K562 (cell line): ENCODE measurements around the gene KITLG. TPM values are rescaled to one million over a fixed set of nuclear protein-coding genes. Genes with fewer than 3 reads are reported as not detected.

Source experiments
- ATAC-seq: fragments of 200-7000 bp; cut with Tn5 transposase; 3 replicates; pipeline ENCODE4 v1.9.1; 2020; ENCODE audit warnings: moderate library complexity
- BruUV-seq: library from RNA; stranded (reverse); fragments of 400-500 nt; replicated peaks from 2 replicates; lab custom pipeline; 2021; lab: Mats Ljungman, UMichigan
- CTCF ChIA-PET: fragments of 300-600 bp; formaldehyde crosslinking; extraction: SDS; loops from one replicate; lab custom pipeline; 2021; ENCODE audit warnings: low intra/inter-chr PET ratio; lab: Yijun Ruan, JAX
- POLR2A ChIA-PET: fragments of 300-600, 350-650 bp; sonication (Branson Sonifier 250); formaldehyde crosslinking; extraction: SDS; loops from one replicate; lab custom pipeline; 2021; ENCODE audit warnings: antibody characterized with exemption, inconsistent platforms; lab: Yijun Ruan, JAX
- DNase-seq, 4 experiments: peaks; one replicate each; pipeline versions ENCODE4 v3.0.0 to v3.0.0-alpha.2; 2011 to 2018; ENCODE audit warnings: low spot score in 3 of 4, mixed read lengths in 3 of 4; ENCODE audit errors: extremely low read depth in 1 of 4
- FAIRE-seq: peaks from 2 replicates; lab custom pipeline; 2011; peaks lifted over from hg19 to GRCh38; lab: Jason Lieb, UNC
- H2AFZ ChIP-seq: 2 replicates; pipeline ENCODE4 v1.6.0; 2011; ENCODE audit warnings: low read depth, low read length, control low read depth, inconsistent platforms
- H3K27ac ChIP-seq: fragments of 200-600 bp; 3 replicates; pipeline ENCODE4 v1.8.0; 2011; ENCODE audit warnings: low read depth, mild to moderate bottlenecking, control low read depth, inconsistent platforms, low read length, moderate library complexity, mixed read lengths; ENCODE audit errors: extremely low read depth
- H3K27me3 ChIP-seq, 2 experiments: fragments of 300-600 bp in 1 of 2; 2 replicates in 1 of 2; 3 replicates in 1 of 2; pipeline versions ENCODE4 v1.6.0 to v1.8.0; 2011; ENCODE audit warnings: inconsistent platforms in 2 of 2, low read length in 2 of 2, mild to moderate bottlenecking in 1 of 2, mixed read lengths in 1 of 2, moderate library complexity in 1 of 2; ENCODE audit not compliant: control insufficient read depth in 2 of 2, insufficient read depth in 2 of 2
- H3K36me3 ChIP-seq: fragments of 300-600 bp; 3 replicates; pipeline ENCODE4 v1.8.0; 2011; ENCODE audit warnings: mild to moderate bottlenecking, low read length, inconsistent platforms; ENCODE audit not compliant: control insufficient read depth, insufficient read depth
- H3K4me1 ChIP-seq, 2 experiments: fragments of 200-600 bp in 1 of 2; replicated peaks in 1 of 2; 2 replicates in 1 of 2; 3 replicates in 1 of 2; pipeline versions ENCODE4 v1.5.1 to v1.8.0; 2011; ENCODE audit warnings: inconsistent platforms in 2 of 2, low read length in 2 of 2, mild to moderate bottlenecking in 1 of 2, mixed read lengths in 1 of 2, moderate library complexity in 1 of 2; ENCODE audit not compliant: control insufficient read depth in 2 of 2, insufficient read depth in 2 of 2
- H3K4me2 ChIP-seq: 2 replicates; pipeline ENCODE4 v1.6.1; 2011; ENCODE audit warnings: low read length, control low read depth, inconsistent platforms, mixed read lengths; ENCODE audit not compliant: insufficient read depth
- H3K4me3 ChIP-seq: fragments of 200-600 bp; sonication (generic), shearing (Covaris generic); 2 replicates; pipeline ENCODE4 v1.5.1; 2016; ENCODE audit warnings: control low read depth, inconsistent platforms
- H3K79me2 ChIP-seq: fragments of 200-600 bp; 3 replicates; pipeline ENCODE4 v1.8.0; 2011; ENCODE audit warnings: low read length, inconsistent platforms; ENCODE audit not compliant: control insufficient read depth, insufficient read depth
- H3K9ac ChIP-seq, 2 experiments: 2 replicates each; pipeline versions ENCODE4 v1.6.0 to v1.6.1; 2011; ENCODE audit warnings: low read depth in 2 of 2, low read length in 2 of 2, control low read depth in 1 of 2, inconsistent platforms in 1 of 2, mild to moderate bottlenecking in 1 of 2, mixed read lengths in 1 of 2; ENCODE audit not compliant: insufficient read depth in 1 of 2
- H3K9me1 ChIP-seq: one replicate; pipeline ENCODE4 v1.6.0; 2011; ENCODE audit warnings: inconsistent platforms, mild to moderate bottlenecking, low read length, moderate library complexity; ENCODE audit not compliant: control insufficient read depth, insufficient read depth
- H3K9me3 ChIP-seq: replicated peaks from 2 replicates; pipeline ENCODE4 v1.5.1; 2011; ENCODE audit warnings: low read depth, low read length, inconsistent platforms; ENCODE audit not compliant: control insufficient read depth, insufficient read depth
- H4K20me1 ChIP-seq: replicated peaks from 2 replicates; pipeline ENCODE4 v1.6.1; 2011; ENCODE audit warnings: low read length, inconsistent platforms, mixed read lengths; ENCODE audit not compliant: control insufficient read depth, insufficient read depth
- CEBPG ChIP-seq, 3 experiments: fragments of 200-800 bp in 1 of 3; sonication (Bioruptor generic) in 1 of 3; sonication (generic) in 1 of 3; formaldehyde crosslinking in 1 of 3; IDR thresholded peaks in 2 of 3; conservative IDR thresholded peaks in 1 of 3; 2 replicates each; pipeline versions ENCODE4 v1.6.1 to v1.8.0; 2016 to 2022; ENCODE audit warnings: missing compliant biosample characterization in 2 of 3, missing genetic modification characterization in 2 of 3, mild to moderate bottlenecking in 1 of 3, missing genetic modification reagents in 1 of 3
- CSDE1 ChIP-seq, 2 experiments: fragments of 450-650 bp; IDR thresholded peaks; 2 replicates each; pipeline ENCODE4 v1.6.1; 2016; ENCODE audit warnings: mild to moderate bottlenecking in 1 of 2
- POLR3G ChIP-seq: IDR thresholded peaks from 2 replicates; pipeline ENCODE4 v1.6.1; 2011; ENCODE audit not compliant: insufficient read length, insufficient replicate concordance; ENCODE audit errors: extremely low read depth
- PTBP1 ChIP-seq: fragments of 200-400 bp; formaldehyde crosslinking; IDR thresholded peaks from 2 replicates; pipeline ENCODE4 v1.6.1; 2017; ENCODE audit warnings: low read depth, low read length
- ZNF77 ChIP-seq: fragments of 250-450 bp; sonication (Bioruptor Pico); IDR thresholded peaks from 2 replicates; pipeline ENCODE4 v1.5.0; 2020
- WGBS: fragments of 100-300 bp; shearing (Covaris generic); methylation state at CpG from one replicate; pipeline ENCODE4 v1.1.6; 2016; ENCODE audit warnings: low coverage, mixed read lengths; ENCODE audit not compliant: insufficient coverage; ENCODE audit errors: missing lambda C conversion rate; 5-methylcytosine and 5-hydroxymethylcytosine counted together
- in situ Hi-C: fragments of 300-500 bp; cut with MboI; formaldehyde crosslinking; loops from 4 replicates; pipeline ENCODE4 v1.15.0; 2018; ENCODE audit warnings: inconsistent platforms, mixed read lengths
- intact Hi-C: fragments of 100-400 bp; cut with micrococcal nuclease; formaldehyde crosslinking; loops from 2 replicates; pipeline ENCODE4 v1.14.2; 2022
- polyA plus RNA-seq, 8 experiments: library from polyadenylated mRNA; depleted of rRNA in 4 of 8; stranded (reverse) in 5 of 8; unstranded in 3 of 8; fragments of >200 nt; fragmentation: Nextera tagmentation in 2 of 8; fragmentation: Illumina TruSeq in 1 of 8; extraction: Ambion mirVana in 2 of 8; extraction: Trizol in 1 of 8; gene quantifications; 2 replicates each; pipeline versions ENCODE4 v1.2.1 to v1.2.3, GENCODE V29; 2011 to 2014; ENCODE audit warnings: inconsistent platforms in 1 of 8, missing spikeins in 1 of 8
- total RNA-seq, 7 experiments: library from RNA; depleted of rRNA in 6 of 7; stranded (reverse); fragments of >200 nt in 6 of 7; fragmentation: Illumina TruSeq in 2 of 7; extraction: Trizol in 2 of 7; gene quantifications; 2 replicates each; pipeline versions ENCODE4 v1.2.1 to v1.2.3, GENCODE V29; 2011 to 2021; ENCODE audit warnings: low replicate concordance in 1 of 7
- TF ChIP-seq, protein P1 (sequence below): sonication (generic); formaldehyde crosslinking; IDR thresholded peaks from 2 replicates; pipeline ENCODE4 v1.8.0; 2022; ENCODE audit warnings: mild to moderate bottlenecking, missing genetic modification reagents, borderline replicate concordance

KITLG gene
- total and polyA plus RNA-seq, 9 of the 15 experiments (the other 6 are each of a cell fraction or from before 2014, with no cell fraction given), result 0.04 to 0.09 (median 0.04) TPM; not detected in 6

DNA sequence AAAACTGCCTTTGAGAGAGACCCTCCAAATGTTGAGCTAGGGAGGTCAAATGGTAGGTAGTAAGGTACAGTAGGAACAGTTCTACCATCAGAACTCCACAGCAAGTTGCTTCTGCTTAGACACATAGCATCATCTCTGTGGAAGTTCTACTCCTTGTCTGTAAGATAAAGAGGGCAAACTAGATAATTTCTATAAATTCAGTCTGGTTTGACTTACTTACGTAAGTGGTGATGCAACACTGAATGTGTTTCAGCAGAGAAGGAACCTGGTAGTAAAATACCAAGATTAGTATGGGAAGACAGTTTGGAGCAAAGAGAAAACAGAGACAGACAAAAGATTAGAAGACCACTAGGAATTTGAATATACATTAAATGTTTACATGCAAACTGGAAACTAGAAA lies 42.0 kb downstream of the KITLG start:
- in situ Hi-C loops, result no loop called here
- intact Hi-C loops, result no loop called here
- POLR2A ChIA-PET, result no interaction called here
- Histone ChIP-seq H3K79me2 (no peaks in the 10 kb centered on the region), H3K9ac (no peak overlapping the region), H3K36me3 (no peaks in the 10 kb centered on the region), H3K4me2 (no peak overlapping the region), H3K27me3 (no peaks in the 10 kb centered on the region), H3K4me1 (no peaks in the 10 kb centered on the region), H2AFZ (no peak overlapping the region), H3K9me1 (no peaks in the 10 kb centered on the region), H3K27ac (no peak overlapping the region)
- no peak for FAIRE-seq
- no peak for ATAC-seq
- BruUV-seq, result no TSS peak
- CTCF ChIA-PET, result no interaction called here
- 0% methylated on average over 1 of the region's 1 CpG for WGBS
- TF ChIP-seq ZNF77 (no peak), CEBPG (CRISPR knock-in tag; IDR thresholded peaks at IDR 0.05) (no peak), CEBPG (tag; conservative IDR thresholded peaks at IDR 0.05 in 1 of 2, IDR thresholded peaks at IDR 0.05 in 1 of 2) (0 out of 4 replicates have a peak, but pooled peaks of 1 of the 2 experiments have one; percentile 17)
- TF ChIP-seq, all 486 proteins: peak for 1
- H4K20me1 ChIP-seq, result no peaks in the 10 kb centered on the region
- no peak overlapping the region for H3K4me3 ChIP-seq
- H3K9me3 ChIP-seq, result no peaks in the 10 kb centered on the region
- no peak for DNase-seq

DNA sequence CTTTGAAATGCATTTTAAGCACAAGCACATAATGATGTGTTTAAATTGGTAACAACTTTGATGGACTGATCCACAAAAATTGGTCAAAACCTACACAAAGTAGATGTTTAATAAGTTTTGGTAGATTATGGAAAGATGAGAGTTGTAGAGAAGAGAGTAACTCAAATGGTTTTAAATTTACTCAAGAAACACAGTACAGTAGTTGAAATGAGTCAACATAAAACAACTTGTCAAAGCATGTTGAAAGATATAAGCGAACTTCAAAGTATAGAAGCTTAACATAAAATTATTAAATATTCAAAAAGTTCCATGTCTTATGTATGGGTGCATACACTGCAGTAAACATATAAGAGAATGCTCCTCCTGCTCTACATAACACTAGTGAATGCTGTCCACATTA lies 49.4 kb downstream of the KITLG start:
- intact Hi-C loops (no loop called here), in situ Hi-C loops (no loop called here)
- Histone ChIP-seq H2AFZ (no peak overlapping the region), H3K36me3 (no peaks in the 10 kb centered on the region), H3K27ac (no peak overlapping the region), H3K27me3 (no peaks in the 10 kb centered on the region), H3K9ac (no peak overlapping the region), H3K9me1 (no peaks in the 10 kb centered on the region), H4K20me1 (no peaks in the 10 kb centered on the region), H3K79me2 (no peaks in the 10 kb centered on the region), H3K4me2 (no peak overlapping the region), H3K4me3 (no peak overlapping the region), H3K9me3 (no peaks in the 10 kb centered on the region), H3K4me1 (no peaks in the 10 kb centered on the region)
- DNase-seq, result no peak
- POLR2A ChIA-PET, result no interaction called here
- CTCF ChIA-PET, result no interaction called here
- no peak for FAIRE-seq
- TF ChIP-seq, protein P1, sequence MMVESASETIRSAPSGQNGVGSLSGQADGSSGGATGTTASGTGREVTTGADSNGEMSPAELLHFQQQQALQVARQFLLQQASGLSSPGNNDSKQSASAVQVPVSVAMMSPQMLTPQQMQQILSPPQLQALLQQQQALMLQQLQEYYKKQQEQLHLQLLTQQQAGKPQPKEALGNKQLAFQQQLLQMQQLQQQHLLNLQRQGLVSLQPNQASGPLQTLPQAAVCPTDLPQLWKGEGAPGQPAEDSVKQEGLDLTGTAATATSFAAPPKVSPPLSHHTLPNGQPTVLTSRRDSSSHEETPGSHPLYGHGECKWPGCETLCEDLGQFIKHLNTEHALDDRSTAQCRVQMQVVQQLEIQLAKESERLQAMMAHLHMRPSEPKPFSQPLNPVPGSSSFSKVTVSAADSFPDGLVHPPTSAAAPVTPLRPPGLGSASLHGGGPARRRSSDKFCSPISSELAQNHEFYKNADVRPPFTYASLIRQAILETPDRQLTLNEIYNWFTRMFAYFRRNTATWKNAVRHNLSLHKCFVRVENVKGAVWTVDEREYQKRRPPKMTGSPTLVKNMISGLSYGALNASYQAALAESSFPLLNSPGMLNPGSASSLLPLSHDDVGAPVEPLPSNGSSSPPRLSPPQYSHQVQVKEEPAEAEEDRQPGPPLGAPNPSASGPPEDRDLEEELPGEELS (CRISPR knock-in tag), result no peak
- TF ChIP-seq POLR3G (no peak), CSDE1 (IDR thresholded peaks at IDR 0.05) (no peak), PTBP1 (no peak)
- no TSS peak for BruUV-seq
- no peak for ATAC-seq
- WGBS, result 0% methylated on average over 1 of the region's 1 CpG
